A673 (cell line): ENCODE results near the gene ATP6V1G1.

Experiments used
- CTCF ChIP-seq: fragments of 300-800, 200-600 bp; sonication (generic); conservative IDR thresholded peaks from 2 replicates; pipeline ENCODE4 v1.5.1; 2017; ENCODE audit warnings: low read depth, mild to moderate bottlenecking, antibody characterized with exemption, low read length, moderate library complexity, mixed read lengths
- EZH2 ChIP-seq: fragments of 200-600 bp; sonication (generic); IDR thresholded peaks from 2 replicates; pipeline ENCODE4 v1.6.1; 2017; ENCODE audit warnings: borderline replicate concordance, low read depth, mild to moderate bottlenecking, mixed read lengths, antibody characterized with exemption, low read length; ENCODE audit not compliant: poor library complexity, severe bottlenecking

DNA sequence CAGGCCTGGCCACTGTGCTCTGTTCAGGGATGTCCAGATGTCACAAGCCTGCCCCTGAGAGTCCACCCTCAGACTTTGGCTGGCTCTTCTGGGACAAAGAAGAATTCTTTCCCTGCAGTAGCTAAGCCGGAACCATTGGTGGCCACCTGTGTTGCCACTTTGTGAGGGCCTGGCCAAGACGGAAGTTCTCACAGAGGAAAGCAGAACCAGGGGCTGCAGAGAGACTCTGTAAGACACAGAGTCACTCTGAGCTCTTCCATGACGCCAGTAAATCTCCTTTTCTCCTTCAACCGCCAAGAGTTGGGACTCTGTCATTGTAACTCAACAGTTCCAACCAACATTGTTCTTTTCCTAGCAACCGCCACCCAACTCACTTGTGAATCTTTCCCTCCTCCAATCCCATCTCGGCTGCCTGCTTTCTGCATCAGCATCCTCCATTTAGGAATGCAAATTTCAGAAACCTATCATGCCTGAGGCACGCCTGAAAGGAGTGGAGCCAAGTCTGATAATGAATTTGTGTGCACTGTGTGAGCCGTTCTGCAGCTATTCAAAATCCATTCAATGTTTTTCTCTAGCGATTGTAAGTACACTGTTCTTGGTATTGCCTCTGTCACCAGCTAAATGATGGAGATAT, 37.8 kb upstream of the ATP6V1G1 start:
- no peak for TF ChIP-seq CTCF
- no peak for TF ChIP-seq EZH2
